ENCODE data around the gene JAGN1. TPM values are rescaled to one million over a fixed set of nuclear protein-coding genes. Genes with fewer than 3 reads are reported as not detected.
A peak's percentile ranks its signal among the peaks of the same experiment; 100 is the strongest.

JAGN1 gene
- total and polyA plus RNA-seq, 9 of the 15 experiments (the other 6 are each of a cell fraction or from before 2014, with no cell fraction given) = 31.6 to 77.8 (median 40.3) TPM

- TF ChIP-seq ZNF583 (CRISPR knock-in tag; IDR thresholded peaks at IDR 0.05) = no peak
- no peak; the same call in 1 of the 2 replicates for TF ChIP-seq POLR2AphosphoS5 (IDR thresholded peaks at IDR 0.05; ENCODE audit: control insufficient read depth, insufficient read depth, low read depth, low read length)
- no peak for TF ChIP-seq HNRNPK (IDR thresholded peaks at IDR 0.05; ENCODE audit: low read depth, low read length, poor library complexity, severe bottlenecking)
- TF ChIP-seq ZNF586 (CRISPR knock-in tag; conservative IDR thresholded peaks at IDR 0.05) = no peak
- no peak for TF ChIP-seq KAT8 (IDR thresholded peaks at IDR 0.05; ENCODE audit: low read depth)
- no peak for TF ChIP-seq ZNF584 (CRISPR knock-in tag; IDR thresholded peaks at IDR 0.05; ENCODE audit: low read depth)
- TF ChIP-seq BDP1 (IDR thresholded peaks at IDR 0.05; ENCODE audit: insufficient read depth, insufficient read length) = no peak
- no peak for TF ChIP-seq MIER1 (IDR thresholded peaks at IDR 0.05; ENCODE audit: low read depth)
- TF ChIP-seq MEF2A (IDR thresholded peaks at IDR 0.05; ENCODE audit: control insufficient read depth, low read depth, low read length) = no peak
- TF ChIP-seq RBBP5 (IDR thresholded peaks at IDR 0.05; ENCODE audit: borderline replicate concordance, insufficient read depth, low read length, poor library complexity, severe bottlenecking) = peak; percentile 56
- no peak for TF ChIP-seq TRIM24 (IDR thresholded peaks at IDR 0.05)
- TF ChIP-seq FOXA3 (CRISPR knock-in tag; conservative IDR thresholded peaks at IDR 0.05 in 1 of 2, IDR thresholded peaks at IDR 0.05 in 1 of 2) = no peak
- no peak for TF ChIP-seq JUNB (CRISPR knock-in tag; conservative IDR thresholded peaks at IDR 0.05)
- TF ChIP-seq ZNF57 (CRISPR knock-in tag; IDR thresholded peaks at IDR 0.05) = no peak
- TF ChIP-seq ZNF274 (IDR thresholded peaks at IDR 0.05; ENCODE audit: borderline replicate concordance, low read depth, low read length) = no peak
- no peak for TF ChIP-seq ZNF561 (CRISPR knock-in tag; conservative IDR thresholded peaks at IDR 0.05)
- no peak for TF ChIP-seq STAT6 (CRISPR knock-in tag; IDR thresholded peaks at IDR 0.05)
- no peak for TF ChIP-seq ZNF174 (CRISPR knock-in tag; IDR thresholded peaks at IDR 0.05)
- TF ChIP-seq ZNF707 (CRISPR knock-in tag; conservative IDR thresholded peaks at IDR 0.05) = no peak
- TF ChIP-seq CREB1 (IDR thresholded peaks at IDR 0.05) = no peak; the same call in 1 of the 2 replicates
- TF ChIP-seq CREB1 (CRISPR knock-in tag; IDR thresholded peaks at IDR 0.05) = peak; percentile 54; the same call in 1 of the 2 replicates
- TF ChIP-seq PHB2 (IDR thresholded peaks at IDR 0.05; ENCODE audit: low read depth) = no peak
- no peak for TF ChIP-seq CREB5 (CRISPR knock-in tag; IDR thresholded peaks at IDR 0.05)
- TF ChIP-seq PHF21A (IDR thresholded peaks at IDR 0.05; ENCODE audit: borderline replicate concordance, low read depth) = no peak
These were observed 26.6 kb downstream of the JAGN1 start, which contains the start of gene IL17RC (continued) for GRCh38 chr3:9916734-9917680.

Measured in K562 (cell line).